WTC11 (cell line): ENCODE results near the gene RPL7L1. TPM values are rescaled to one million over a fixed set of nuclear protein-coding genes. Genes with fewer than 3 reads are reported as not detected.

Experiments
- AFF4 ChIP-seq: sonication (generic); formaldehyde crosslinking; IDR thresholded peaks from 2 replicates; pipeline ENCODE4 v1.8.1; 2023; ENCODE audit warnings: mild to moderate bottlenecking, missing genetic modification reagents, borderline replicate concordance
- AR ChIP-seq: fragments of 250-450 bp; sonication (Bioruptor Pico); IDR thresholded peaks from 2 replicates; pipeline ENCODE4 v1.9.0; 2021; ENCODE audit warnings: mild to moderate bottlenecking
- ATF3 ChIP-seq: sonication (generic); formaldehyde crosslinking; conservative IDR thresholded peaks from 2 replicates; pipeline ENCODE4 v1.8.1; 2022; ENCODE audit warnings: mild to moderate bottlenecking, missing genetic modification reagents
- CDX4 ChIP-seq: fragments of 250-450 bp; sonication (Bioruptor Pico); IDR thresholded peaks from 2 replicates; pipeline ENCODE4 v1.9.0; 2021; ENCODE audit warnings: moderate library complexity, mild to moderate bottlenecking, inconsistent platforms, borderline replicate concordance
- CREM ChIP-seq: sonication (generic); formaldehyde crosslinking; IDR thresholded peaks from 2 replicates; pipeline ENCODE4 v1.8.1; 2022; ENCODE audit warnings: mild to moderate bottlenecking, missing genetic modification reagents, moderate library complexity
- EMX1 ChIP-seq: fragments of 250-450 bp; sonication (Bioruptor Pico); IDR thresholded peaks from 2 replicates; pipeline ENCODE4 v1.8.0; 2021; ENCODE audit warnings: mild to moderate bottlenecking
- ETV6 ChIP-seq: sonication (generic); formaldehyde crosslinking; IDR thresholded peaks from 2 replicates; pipeline ENCODE4 v1.8.1; 2022; ENCODE audit warnings: mild to moderate bottlenecking, missing genetic modification reagents
- FOXJ3 ChIP-seq: sonication (generic); formaldehyde crosslinking; IDR thresholded peaks from 2 replicates; pipeline ENCODE4 v1.9.0; 2021; ENCODE audit warnings: missing genetic modification reagents, mild to moderate bottlenecking, borderline replicate concordance
- FOXP1 ChIP-seq: sonication (generic); formaldehyde crosslinking; IDR thresholded peaks from 2 replicates; pipeline ENCODE4 v1.8.0; 2022; ENCODE audit warnings: missing genetic modification reagents, mild to moderate bottlenecking, moderate library complexity, borderline replicate concordance
- FOXP4 ChIP-seq: sonication (generic); formaldehyde crosslinking; IDR thresholded peaks from 2 replicates; pipeline ENCODE4 v1.8.0; 2022; ENCODE audit warnings: mild to moderate bottlenecking, missing genetic modification reagents
- HMGA2 ChIP-seq: fragments of 250-450 bp; sonication (Bioruptor Pico); IDR thresholded peaks from 2 replicates; pipeline ENCODE4 v1.4.0; 2021; ENCODE audit warnings: mild to moderate bottlenecking, moderate library complexity
- IRF2 ChIP-seq: sonication (generic); formaldehyde crosslinking; IDR thresholded peaks from 2 replicates; pipeline ENCODE4 v1.8.0; 2022; ENCODE audit warnings: low read depth, missing genetic modification reagents, borderline replicate concordance
- JUN ChIP-seq: sonication (generic); formaldehyde crosslinking; IDR thresholded peaks from 2 replicates; pipeline ENCODE4 v1.8.0; 2023; ENCODE audit warnings: mild to moderate bottlenecking, missing genetic modification reagents
- KAT7 ChIP-seq: sonication (generic); formaldehyde crosslinking; IDR thresholded peaks from 2 replicates; pipeline ENCODE4 v1.8.1; 2023; ENCODE audit warnings: missing genetic modification reagents, mild to moderate bottlenecking, borderline replicate concordance
- MXD4 ChIP-seq: fragments of 250-450 bp; sonication (Bioruptor Pico); IDR thresholded peaks from 2 replicates; pipeline ENCODE4 v1.8.0; 2021; ENCODE audit warnings: mild to moderate bottlenecking, moderate library complexity, borderline replicate concordance
- MYBL2 ChIP-seq: sonication (generic); formaldehyde crosslinking; IDR thresholded peaks from 2 replicates; pipeline ENCODE4 v1.8.1; 2023; ENCODE audit warnings: mild to moderate bottlenecking, moderate library complexity, missing genetic modification reagents
- NR3C1 ChIP-seq: sonication (generic); formaldehyde crosslinking; conservative IDR thresholded peaks from 2 replicates; pipeline ENCODE4 v1.8.1; 2023; ENCODE audit warnings: low read depth, mild to moderate bottlenecking, missing genetic modification reagents
- OVOL2 ChIP-seq: fragments of 250-450 bp; sonication (Bioruptor Pico); IDR thresholded peaks from 2 replicates; pipeline ENCODE4 v1.9.0; 2021; ENCODE audit warnings: mild to moderate bottlenecking, borderline replicate concordance
- TEAD4 ChIP-seq: sonication (generic); formaldehyde crosslinking; IDR thresholded peaks from 2 replicates; pipeline ENCODE4 v1.8.0; 2022; ENCODE audit warnings: mild to moderate bottlenecking, missing genetic modification reagents
- ZBTB43 ChIP-seq: sonication (generic); formaldehyde crosslinking; IDR thresholded peaks from 2 replicates; pipeline ENCODE4 v1.8.1; 2023; ENCODE audit warnings: mild to moderate bottlenecking, missing genetic modification reagents
- ZNF219 ChIP-seq: sonication (generic); formaldehyde crosslinking; IDR thresholded peaks from 2 replicates; pipeline ENCODE4 v1.8.0; 2023; ENCODE audit warnings: missing genetic modification reagents, mild to moderate bottlenecking, borderline replicate concordance
- ZNF281 ChIP-seq: sonication (generic); formaldehyde crosslinking; IDR thresholded peaks from 2 replicates; pipeline ENCODE4 v1.8.0; 2023; ENCODE audit warnings: mild to moderate bottlenecking, missing genetic modification reagents
- ZNF317 ChIP-seq: sonication (generic); formaldehyde crosslinking; IDR thresholded peaks from 2 replicates; pipeline ENCODE4 v1.8.1; 2023; ENCODE audit warnings: low read depth, mild to moderate bottlenecking, moderate library complexity, missing genetic modification reagents, borderline replicate concordance
- ZNF423 ChIP-seq: fragments of 250-450 bp; sonication (Bioruptor Pico); IDR thresholded peaks from 2 replicates; pipeline ENCODE4 v2.1.2; 2022; ENCODE audit warnings: mild to moderate bottlenecking, moderate library complexity
- total RNA-seq: library from RNA; stranded (reverse); gene quantifications from 3 replicates; pipeline ENCODE4 v1.2.3, GENCODE V29; 2021

Gene RPL7L1
- total RNA-seq, 1 experiment from 2014 or later: 107 TPM

- no peak; the same call in 1 of the 2 replicates for TF ChIP-seq CDX4 (CRISPR knock-in tag)
- TF ChIP-seq EMX1 (CRISPR knock-in tag): peak; percentile 96
- TF ChIP-seq CREM (CRISPR knock-in tag): peak; percentile 70; the same call in 1 of the 2 replicates
- TF ChIP-seq IRF2: peak; percentile 85; the same call in 1 of the 2 replicates
- peak; percentile 89 for TF ChIP-seq ETV6 (CRISPR knock-in tag)
- no peak for TF ChIP-seq OVOL2 (CRISPR knock-in tag)
- TF ChIP-seq ZNF219 (CRISPR knock-in tag): no peak
- peak; percentile 59; the same call in 1 of the 2 replicates for TF ChIP-seq ZNF317 (CRISPR knock-in tag)
- TF ChIP-seq MXD4 (CRISPR knock-in tag): no peak
- TF ChIP-seq ZNF281 (CRISPR knock-in tag): peak; percentile 87
- TF ChIP-seq MYBL2 (CRISPR knock-in tag): peak; percentile 96
- TF ChIP-seq KAT7: peak; percentile 99
- TF ChIP-seq FOXP1 (CRISPR knock-in tag): peak; percentile 98
- peak; percentile 89 for TF ChIP-seq FOXP4 (CRISPR knock-in tag)
- peak; percentile 90; the same call in 1 of the 2 replicates for TF ChIP-seq NR3C1
- TF ChIP-seq ATF3 (CRISPR knock-in tag): no peak
- no peak for TF ChIP-seq HMGA2
- 0 out of 2 replicates have a peak, but pooled peaks have one; percentile 77 for TF ChIP-seq TEAD4 (CRISPR knock-in tag)
- TF ChIP-seq FOXJ3 (CRISPR knock-in tag): no peak
- TF ChIP-seq ZNF423 (CRISPR knock-in tag): no peak
- 0 out of 2 replicates have a peak, but pooled peaks have one; percentile 72 for TF ChIP-seq JUN (CRISPR knock-in tag)
- TF ChIP-seq AFF4 (CRISPR knock-in tag): peak; percentile 99
- peak; percentile 90 for TF ChIP-seq AR
- peak; percentile 97 for TF ChIP-seq ZBTB43 (CRISPR knock-in tag)
Observed at GRCh38 chr6:42890311-42891198, 11.1 kb downstream of the RPL7L1 start (continued).
